Activated CD4-positive, alpha-beta memory T cell treated with anti-CD3 and anti-CD28 coated beads for 36 hours (primary cell): Measurements from ENCODE around the gene MED16. TPM values are rescaled to one million over a fixed set of nuclear protein-coding genes. Genes with fewer than 3 reads are reported as not detected.
"Not testable (repeated sequence)": the region's sequence is repeated elsewhere in the genome, so short reads cannot be mapped to it uniquely, and the experiment has no call there.

Experiments
- CTCF ChIA-PET: fragments of 350-600 bp; sonication (Branson Sonifier 250); formaldehyde crosslinking; loops from one replicate; lab custom pipeline; 2021; ENCODE audit warnings: antibody characterized with exemption, inconsistent platforms; lab: Charles Lee
- POLR2A ChIA-PET: fragments of 350-600 bp; sonication (Branson Sonifier 250); formaldehyde crosslinking; loops from one replicate; lab custom pipeline; 2021; ENCODE audit warnings: antibody characterized with exemption; lab: Charles Lee
- DNase-seq: peaks from one replicate; pipeline ENCODE4 v3.0.0-alpha.2; 2020
- H3K27ac Mint-ChIP-seq: one replicate; pipeline ENCODE4 v1.8.0; 2021; ENCODE audit warnings: mixed read lengths
- H3K27me3 Mint-ChIP-seq: one replicate; pipeline ENCODE4 v1.8.0; 2021; ENCODE audit warnings: mixed read lengths
- H3K36me3 Mint-ChIP-seq: one replicate; pipeline ENCODE4 v1.8.0; 2021; ENCODE audit warnings: mixed read lengths
- H3K4me1 Mint-ChIP-seq: one replicate; pipeline ENCODE4 v1.8.0; 2021; ENCODE audit warnings: low read depth, mixed read lengths
- H3K4me3 Mint-ChIP-seq: one replicate; pipeline ENCODE4 v1.8.0; 2021; ENCODE audit warnings: mild to moderate bottlenecking, mixed read lengths
- H3K9me3 Mint-ChIP-seq: one replicate; pipeline ENCODE4 v1.8.0; 2021; ENCODE audit warnings: mixed read lengths
- intact Hi-C: fragments of 100-400 bp; cut with micrococcal nuclease; formaldehyde crosslinking; loops from one replicate; pipeline ENCODE4 v1.15.1; 2023
- total RNA-seq, 2 experiments: library from RNA; stranded (reverse); gene quantifications; one replicate each; pipeline ENCODE4 v1.2.3, GENCODE V29; 2021

Gene MED16
- total RNA-seq, 2 experiments from 2014 or later: 58.9 to 62.7 TPM

DNA sequence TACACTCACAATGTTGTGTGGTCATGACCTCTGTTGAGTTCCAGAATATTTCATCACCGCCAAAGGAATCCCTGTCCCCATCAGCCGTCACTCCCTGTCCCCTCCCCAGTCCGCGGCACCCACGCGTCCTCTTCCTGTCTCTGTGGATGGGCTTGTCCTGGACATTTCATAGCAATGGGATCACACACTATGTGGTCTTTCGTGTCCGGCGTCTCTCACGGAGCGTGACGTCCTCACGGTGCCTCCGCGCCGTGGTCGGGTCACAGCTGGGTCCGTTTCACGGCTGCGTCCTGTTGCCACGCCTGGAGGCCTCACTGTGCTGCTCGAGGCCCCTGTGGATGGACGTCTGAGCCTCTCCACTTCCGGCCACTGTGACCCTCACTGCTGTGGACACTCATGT lies 58.8 kb downstream of the MED16 start:
- ChIA-PET POLR2A (no interaction called here), CTCF (no interaction called here)
- H3K9me3 Mint-ChIP-seq: no peaks in the 10 kb centered on the region
- intact Hi-C loops: no loop called here
- peaks cover 7% of the 10 kb centered on the region for H3K27me3 Mint-ChIP-seq
- H3K4me3 Mint-ChIP-seq: no peak overlapping the region
- H3K36me3 Mint-ChIP-seq: no peaks in the 10 kb centered on the region
- DNase-seq: no peak
- no peak overlapping the region for H3K27ac Mint-ChIP-seq
- peaks cover 3% of the 10 kb centered on the region for H3K4me1 Mint-ChIP-seq

GRCh38 chr19:831407-832369 lies 61.3 kb downstream of the MED16 start:
- intact Hi-C loops: no loop called here
- POLR2A ChIA-PET: no interaction called here
- CTCF ChIA-PET: interaction anchor here (0.7 kb wide), 1 partner anchor 21 kb away, joined by 3 read pairs; no protein-coding TSS in a partner anchor
- DNase-seq: no peak
- no peak overlapping the region for H3K4me3 Mint-ChIP-seq
- H3K27me3 Mint-ChIP-seq: peaks cover 7% of the 10 kb centered on the region
- peaks cover 3% of the 10 kb centered on the region for H3K4me1 Mint-ChIP-seq
- no peak overlapping the region for H3K27ac Mint-ChIP-seq
- no peaks in the 10 kb centered on the region for H3K9me3 Mint-ChIP-seq
- no peaks in the 10 kb centered on the region for H3K36me3 Mint-ChIP-seq

- no peaks in the 10 kb centered on the region for H3K9me3 Mint-ChIP-seq
- POLR2A ChIA-PET: no interaction called here
- H3K4me3 Mint-ChIP-seq: no peak overlapping the region
- H3K27me3 Mint-ChIP-seq: peaks cover 1% of the 10 kb centered on the region
- no peak for DNase-seq
- H3K36me3 Mint-ChIP-seq: no peaks in the 10 kb centered on the region
- CTCF ChIA-PET: no interaction called here
- intact Hi-C loops: no loop called here
- no peaks in the 10 kb centered on the region for H3K4me1 Mint-ChIP-seq
- no peak overlapping the region for H3K27ac Mint-ChIP-seq
Observed at GRCh38 chr19:829129-829758, 63.7 kb downstream of the MED16 start.

DNA sequence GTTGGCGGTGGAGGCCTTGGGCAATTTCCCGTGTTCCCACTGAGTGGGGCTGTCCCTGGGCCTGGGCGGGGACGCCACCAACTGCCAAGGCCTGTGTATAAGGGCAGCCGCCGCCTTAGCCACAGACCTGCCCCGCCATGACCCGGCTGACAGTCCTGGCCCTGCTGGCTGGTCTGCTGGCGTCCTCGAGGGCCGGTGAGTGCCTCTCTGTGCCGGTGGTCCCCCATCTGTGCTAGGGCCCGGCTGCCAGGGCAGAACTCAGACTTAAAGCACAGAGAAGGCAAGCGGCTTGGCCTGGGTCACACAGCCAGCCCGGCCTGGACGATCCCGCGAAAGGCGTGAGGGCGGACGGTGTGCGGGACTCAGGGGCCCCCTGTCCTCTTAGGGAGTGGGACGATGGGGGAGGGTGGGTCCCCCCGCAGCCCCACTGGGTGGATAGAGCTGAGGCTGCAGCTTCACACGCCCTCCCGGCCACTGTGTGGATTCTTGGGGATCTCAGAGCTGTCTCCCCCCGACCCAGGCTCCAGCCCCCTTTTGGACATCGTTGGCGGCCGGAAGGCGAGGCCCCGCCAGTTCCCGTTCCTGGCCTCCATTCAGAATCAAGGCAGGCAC lies 65.2 kb downstream of the MED16 start, which contains the start of gene AZU1:
TSS of gene AZU1 (plus strand) at position 128 of the 612 bp plus-strand sequence. CDS start at position 138, 10 bp downstream.
- H3K27ac Mint-ChIP-seq: no peak within 1 kb of the TSS
- H3K4me1 Mint-ChIP-seq: no peaks in the 10 kb centered on the region
- intact Hi-C loops: no loop called here
- H3K4me3 Mint-ChIP-seq: no peak within 1 kb of the TSS
- ChIA-PET CTCF (no interaction called here), POLR2A (no interaction called here)
- no peak for DNase-seq
- H3K9me3 Mint-ChIP-seq: no peaks in the 10 kb centered on the region
- H3K36me3 Mint-ChIP-seq: no peaks in the 10 kb centered on the region
- peaks cover 6% of the 10 kb centered on the region for H3K27me3 Mint-ChIP-seq

GRCh38 chr19:827314-827709 lies 65.7 kb downstream of the MED16 start:
- H3K4me3 Mint-ChIP-seq: no peak overlapping the region
- H3K9me3 Mint-ChIP-seq: no peaks in the 10 kb centered on the region
- intact Hi-C loops: no loop called here
- H3K27ac Mint-ChIP-seq: no peak overlapping the region
- H3K36me3 Mint-ChIP-seq: no peaks in the 10 kb centered on the region
- H3K4me1 Mint-ChIP-seq: no peaks in the 10 kb centered on the region
- POLR2A ChIA-PET: no interaction called here
- DNase-seq: no peak
- peaks cover 9% of the 10 kb centered on the region for H3K27me3 Mint-ChIP-seq
- CTCF ChIA-PET: no interaction called here

DNA sequence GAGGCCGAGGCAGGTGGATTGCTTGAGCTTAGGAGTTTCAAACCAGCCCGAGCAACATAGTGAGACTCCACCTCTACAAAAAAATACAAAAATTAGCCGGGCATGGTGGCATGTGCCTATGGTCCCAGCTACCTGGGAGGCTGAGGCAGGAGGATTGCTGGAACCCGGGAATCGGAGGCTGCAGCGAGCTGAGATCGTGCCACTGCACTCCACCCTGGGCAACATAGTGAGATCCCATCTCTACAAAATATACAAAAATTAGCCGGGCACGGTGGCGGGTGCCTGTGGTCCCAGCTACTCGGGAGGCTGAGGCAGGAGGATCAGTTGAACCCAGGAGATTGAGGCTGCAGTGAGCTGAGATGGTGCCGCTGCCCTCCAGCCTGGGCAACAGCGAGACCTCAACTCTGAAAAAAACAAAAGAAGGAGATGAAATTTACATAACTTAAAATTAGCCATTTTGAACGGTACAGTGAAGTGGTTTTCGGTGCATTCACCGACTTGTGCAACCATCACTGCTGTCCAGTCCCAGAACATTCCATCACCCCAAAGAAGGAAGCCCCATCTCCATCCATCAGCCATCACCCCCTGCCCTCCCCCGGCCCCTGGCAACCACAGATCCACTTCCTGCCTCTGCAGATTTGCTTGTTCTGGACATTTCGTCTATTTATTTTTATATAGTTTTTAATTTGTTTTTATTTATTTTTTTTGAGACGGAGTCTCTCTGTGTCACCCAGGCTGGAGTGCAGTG lies 66.9 kb downstream of the MED16 start:
- no peak for DNase-seq
- H3K36me3 Mint-ChIP-seq: no peaks in the 10 kb centered on the region
- H3K27me3 Mint-ChIP-seq: peaks cover 9% of the 10 kb centered on the region
- ChIA-PET CTCF (no interaction called here), POLR2A (no interaction called here)
- no peaks in the 10 kb centered on the region for H3K4me1 Mint-ChIP-seq
- H3K4me3 Mint-ChIP-seq: no peak overlapping the region
- no peaks in the 10 kb centered on the region for H3K9me3 Mint-ChIP-seq
- H3K27ac Mint-ChIP-seq: no peak overlapping the region
- intact Hi-C loops: no loop called here

- Mint-ChIP-seq H3K4me1 (no peaks in the 10 kb centered on the region), H3K9me3 (no peaks in the 10 kb centered on the region), H3K27ac (no peak overlapping the region), H3K36me3 (no peaks in the 10 kb centered on the region), H3K4me3 (no peak overlapping the region), H3K27me3 (peaks cover 9% of the 10 kb centered on the region)
- intact Hi-C loops: no loop called here
- ChIA-PET POLR2A (no interaction called here), CTCF (no interaction called here)
- DNase-seq: no peak
Observed at GRCh38 chr19:824885-825284, 68.1 kb downstream of the MED16 start.

GRCh38 chr19:823565-824121 lies 69.3 kb downstream of the MED16 start:
- intact Hi-C loops: no loop called here
- Mint-ChIP-seq H3K9me3 (no peaks in the 10 kb centered on the region), H3K27ac (no peak overlapping the region), H3K27me3 (peaks cover 8% of the 10 kb centered on the region), H3K4me1 (no peaks in the 10 kb centered on the region), H3K36me3 (no peaks in the 10 kb centered on the region), H3K4me3 (no peak overlapping the region)
- no peak for DNase-seq
- ChIA-PET POLR2A (no interaction called here), CTCF (no interaction called here)

DNA sequence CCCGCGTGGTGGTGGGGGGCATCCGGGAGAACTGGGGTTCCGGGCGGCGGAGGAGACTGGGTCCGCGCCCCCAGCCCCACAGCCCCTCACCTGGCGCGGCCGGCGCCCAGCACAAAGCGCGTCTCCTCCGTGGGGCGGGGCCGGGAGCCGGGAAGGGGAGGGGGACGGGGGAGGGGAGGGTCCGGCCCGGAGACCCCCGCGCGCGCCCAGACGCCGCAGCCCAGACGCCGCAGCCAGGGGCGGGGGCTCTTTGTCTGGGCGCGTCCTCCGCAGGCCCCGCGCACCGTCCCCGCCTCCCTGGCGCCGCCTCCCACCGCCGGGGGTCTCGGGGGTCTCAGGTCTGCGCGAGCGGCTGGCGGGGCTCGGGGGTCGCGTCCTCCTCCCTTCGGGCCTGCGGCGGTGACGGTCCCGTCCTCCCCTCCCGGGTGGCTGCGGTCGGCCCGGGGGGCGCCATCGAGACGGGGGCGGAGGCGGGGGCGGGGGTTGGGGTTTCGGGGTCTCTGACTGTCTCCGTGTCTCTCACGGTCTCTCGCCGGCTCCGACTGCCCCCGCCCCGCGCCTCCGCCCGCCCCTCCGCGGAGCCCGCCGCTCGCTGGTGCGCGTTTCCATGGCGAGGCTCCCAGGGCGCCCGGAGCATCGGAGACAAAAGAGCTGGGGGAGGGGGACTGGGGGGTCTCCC lies 71.0 kb downstream of the MED16 start, which contains the start of gene PLPPR3:
TSS of gene PLPPR3 (minus strand) at position 131 of the 679 bp plus-strand sequence. CDS start 396 bp downstream, outside the sequence.
- CTCF ChIA-PET: no interaction called here
- DNase-seq: no peak
- POLR2A ChIA-PET: no interaction called here
- H3K9me3 Mint-ChIP-seq: no peaks in the 10 kb centered on the region
- H3K36me3 Mint-ChIP-seq: no peaks in the 10 kb centered on the region
- intact Hi-C loops: no loop called here
- H3K4me1 Mint-ChIP-seq: no peaks in the 10 kb centered on the region
- peaks cover 8% of the 10 kb centered on the region for H3K27me3 Mint-ChIP-seq
- no peak within 1 kb of the TSS for H3K4me3 Mint-ChIP-seq
- H3K27ac Mint-ChIP-seq: no peak within 1 kb of the TSS

GRCh38 chr19:821231-821824 lies 71.7 kb downstream of the MED16 start:
- H3K27me3 Mint-ChIP-seq: peaks cover 8% of the 10 kb centered on the region
- H3K9me3 Mint-ChIP-seq: no peaks in the 10 kb centered on the region
- no peaks in the 10 kb centered on the region for H3K4me1 Mint-ChIP-seq
- H3K36me3 Mint-ChIP-seq: peaks cover 4% of the 10 kb centered on the region
- H3K27ac Mint-ChIP-seq: no peak overlapping the region
- POLR2A ChIA-PET: no interaction called here
- DNase-seq: no peak
- no peak overlapping the region for H3K4me3 Mint-ChIP-seq
- intact Hi-C loops: no loop called here
- CTCF ChIA-PET: no interaction called here

GRCh38 chr19:820212-820611 lies 72.8 kb downstream of the MED16 start:
- intact Hi-C loops, POLR2A ChIA-PET: not testable (repeated sequence)

More at GRCh38 chr19:820212-820611, 72.8 kb downstream of the MED16 start:
- H3K9me3 Mint-ChIP-seq, H3K4me3 Mint-ChIP-seq, DNase-seq, H3K36me3 Mint-ChIP-seq, H3K4me1 Mint-ChIP-seq, H3K27ac Mint-ChIP-seq, CTCF ChIA-PET, H3K27me3 Mint-ChIP-seq: not testable (repeated sequence)
